K562 (cell line): Measurements from ENCODE around the gene CLSTN1. TPM values are rescaled to one million over a fixed set of nuclear protein-coding genes. Genes with fewer than 3 reads are reported as not detected.

ENCODE experiments used
- AFF1 ChIP-seq, 2 experiments: fragments of 450-650 bp; IDR thresholded peaks; 2 replicates each; pipeline ENCODE4 v1.6.1; 2018; ENCODE audit warnings: mild to moderate bottlenecking in 2 of 2, low read depth in 1 of 2; ENCODE audit not compliant: partially characterized antibody in 2 of 2
- BCOR ChIP-seq: fragments of 450-650 bp; IDR thresholded peaks from 2 replicates; pipeline ENCODE4 v1.6.1; 2016
- ELF2 ChIP-seq: fragments of 250-450 bp; sonication (Bioruptor Pico); IDR thresholded peaks from 2 replicates; pipeline ENCODE4 v1.5.0; 2021; ENCODE audit warnings: mild to moderate bottlenecking
- GABPB1 ChIP-seq: sonication (generic); formaldehyde crosslinking; IDR thresholded peaks from 2 replicates; pipeline ENCODE4 v1.8.0; 2022; ENCODE audit warnings: mild to moderate bottlenecking, missing genetic modification reagents
- GATAD2A ChIP-seq: fragments of 450-650 bp; IDR thresholded peaks from 2 replicates; pipeline ENCODE4 v1.6.1; 2017
- L3MBTL2 ChIP-seq: fragments of 450-650 bp; IDR thresholded peaks from 2 replicates; pipeline ENCODE4 v1.6.1; 2016; ENCODE audit warnings: mild to moderate bottlenecking, moderate library complexity
- MAZ ChIP-seq, 2 experiments: fragments of 450-650 bp in 1 of 2; sonication (generic) in 1 of 2; formaldehyde crosslinking; IDR thresholded peaks in 1 of 2; conservative IDR thresholded peaks in 1 of 2; 2 replicates each; pipeline versions ENCODE4 v1.4.0 to v1.5.0; 2020; ENCODE audit warnings: mild to moderate bottlenecking in 1 of 2, missing genetic modification reagents in 1 of 2
- PTRF ChIP-seq: fragments of 450-650 bp; IDR thresholded peaks from 2 replicates; pipeline ENCODE4 v1.6.1; 2016; ENCODE audit warnings: mild to moderate bottlenecking, missing genetic modification characterization, missing compliant biosample characterization
- RCOR1 ChIP-seq, 2 experiments: IDR thresholded peaks; 2 replicates each; pipeline ENCODE4 v1.6.1; 2012; ENCODE audit warnings: low read depth in 2 of 2, low read length in 2 of 2, borderline replicate concordance in 1 of 2, improper control_type of control experiment in 1 of 2
- RFX7 ChIP-seq: fragments of 250-450 bp; sonication (Bioruptor Pico); IDR thresholded peaks from 2 replicates; pipeline ENCODE4 v1.5.1; 2021; ENCODE audit warnings: mild to moderate bottlenecking
- SRSF1 ChIP-seq: fragments of 200-400 bp; formaldehyde crosslinking; IDR thresholded peaks from 2 replicates; pipeline ENCODE4 v1.6.1; 2017; ENCODE audit warnings: mild to moderate bottlenecking, low read depth, low read length, moderate library complexity
- ZKSCAN1 ChIP-seq: fragments of 150-350 bp; IDR thresholded peaks from 2 replicates; pipeline ENCODE4 v1.6.1; 2016; ENCODE audit warnings: low read depth, low read length
- ZNF24 ChIP-seq: fragments of 450-650 bp; IDR thresholded peaks from 2 replicates; pipeline ENCODE4 v1.6.1; 2016
- ZZZ3 ChIP-seq: fragments of 450-650 bp; IDR thresholded peaks from 2 replicates; pipeline ENCODE4 v1.6.1; 2016; ENCODE audit warnings: antibody characterized with exemption, mild to moderate bottlenecking, moderate library complexity
- polyA plus RNA-seq, 8 experiments: library from polyadenylated mRNA; depleted of rRNA in 4 of 8; stranded (reverse) in 5 of 8; unstranded in 3 of 8; fragments of >200 nt; fragmentation: Nextera tagmentation in 2 of 8; fragmentation: Illumina TruSeq in 1 of 8; extraction: Ambion mirVana in 2 of 8; extraction: Trizol in 1 of 8; gene quantifications; 2 replicates each; pipeline versions ENCODE4 v1.2.1 to v1.2.3, GENCODE V29; 2011 to 2014; ENCODE audit warnings: inconsistent platforms in 1 of 8, missing spikeins in 1 of 8
- total RNA-seq, 7 experiments: library from RNA; depleted of rRNA in 6 of 7; stranded (reverse); fragments of >200 nt in 6 of 7; fragmentation: Illumina TruSeq in 2 of 7; extraction: Trizol in 2 of 7; gene quantifications; 2 replicates each; pipeline versions ENCODE4 v1.2.1 to v1.2.3, GENCODE V29; 2011 to 2021; ENCODE audit warnings: low replicate concordance in 1 of 7
- TF ChIP-seq, protein P1 (sequence below): fragments of 450-650 bp; formaldehyde crosslinking; IDR thresholded peaks from 2 replicates; pipeline ENCODE4 v1.4.0; 2022; ENCODE audit warnings: mild to moderate bottlenecking, moderate library complexity
- TF ChIP-seq, protein P2 (sequence below): fragments of 250-450 bp; sonication (Bioruptor Pico); IDR thresholded peaks from 2 replicates; pipeline ENCODE4 v1.6.1; 2021; ENCODE audit warnings: mild to moderate bottlenecking
- TF ChIP-seq, protein P3 (sequence below): sonication (generic); formaldehyde crosslinking; IDR thresholded peaks from 2 replicates; pipeline ENCODE4 v1.8.0; 2023; ENCODE audit warnings: missing genetic modification reagents, mild to moderate bottlenecking, borderline replicate concordance

Gene CLSTN1
- total and polyA plus RNA-seq, 9 of the 15 experiments (the other 6 are each of a cell fraction or from before 2014, with no cell fraction given): 1.1 to 32.5 (median 13.3) TPM

GRCh38 chr1:9687120-9687873 is 136.5 kb downstream of the CLSTN1 start (continued):
- TF ChIP-seq PTRF (tag) (no peak), ZKSCAN1 (0 out of 2 replicates have a peak, but pooled peaks have one; percentile 6), ELF2 (peak; percentile 64; the same call in 1 of the 2 replicates), GATAD2A (peak; percentile 55; the same call in 1 of the 2 replicates), BCOR (0 out of 2 replicates have a peak, but pooled peaks have one; percentile 7), RCOR1 (IDR thresholded peaks at IDR 0.05; ENCODE audit: borderline replicate concordance in 1 of 2, low read depth in 2 of 2, low read length in 2 of 2) (peak in 1 of 2 experiments; percentile 40; a peak in 2 of 4 replicates), ZZZ3 (no peak), SRSF1 (no peak), MAZ (CRISPR knock-in tag; conservative IDR thresholded peaks at IDR 0.05 in 1 of 2, IDR thresholded peaks at IDR 0.05 in 1 of 2) (peak; percentile 83; a peak in 3 of 4 replicates), AFF1 (IDR thresholded peaks at IDR 0.05; ENCODE audit: low read depth in 1 of 2, partially characterized antibody in 2 of 2) (peak in 1 of 2 experiments; percentile 34), ZNF24 (no peak), L3MBTL2 (peak; percentile 96), GABPB1 (peak; percentile 82), RFX7 (CRISPR knock-in tag) (no peak)
- TF ChIP-seq, protein P1, sequence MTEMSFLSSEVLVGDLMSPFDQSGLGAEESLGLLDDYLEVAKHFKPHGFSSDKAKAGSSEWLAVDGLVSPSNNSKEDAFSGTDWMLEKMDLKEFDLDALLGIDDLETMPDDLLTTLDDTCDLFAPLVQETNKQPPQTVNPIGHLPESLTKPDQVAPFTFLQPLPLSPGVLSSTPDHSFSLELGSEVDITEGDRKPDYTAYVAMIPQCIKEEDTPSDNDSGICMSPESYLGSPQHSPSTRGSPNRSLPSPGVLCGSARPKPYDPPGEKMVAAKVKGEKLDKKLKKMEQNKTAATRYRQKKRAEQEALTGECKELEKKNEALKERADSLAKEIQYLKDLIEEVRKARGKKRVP: 0 out of 2 replicates have a peak, but pooled peaks have one; percentile 12
- TF ChIP-seq, protein P2, sequence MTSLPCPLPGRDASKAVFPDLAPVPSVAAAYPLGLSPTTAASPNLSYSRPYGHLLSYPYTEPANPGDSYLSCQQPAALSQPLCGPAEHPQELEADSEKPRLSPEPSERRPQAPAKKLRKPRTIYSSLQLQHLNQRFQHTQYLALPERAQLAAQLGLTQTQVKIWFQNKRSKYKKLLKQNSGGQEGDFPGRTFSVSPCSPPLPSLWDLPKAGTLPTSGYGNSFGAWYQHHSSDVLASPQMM (CRISPR knock-in tag): no peak
- TF ChIP-seq, protein P3, sequence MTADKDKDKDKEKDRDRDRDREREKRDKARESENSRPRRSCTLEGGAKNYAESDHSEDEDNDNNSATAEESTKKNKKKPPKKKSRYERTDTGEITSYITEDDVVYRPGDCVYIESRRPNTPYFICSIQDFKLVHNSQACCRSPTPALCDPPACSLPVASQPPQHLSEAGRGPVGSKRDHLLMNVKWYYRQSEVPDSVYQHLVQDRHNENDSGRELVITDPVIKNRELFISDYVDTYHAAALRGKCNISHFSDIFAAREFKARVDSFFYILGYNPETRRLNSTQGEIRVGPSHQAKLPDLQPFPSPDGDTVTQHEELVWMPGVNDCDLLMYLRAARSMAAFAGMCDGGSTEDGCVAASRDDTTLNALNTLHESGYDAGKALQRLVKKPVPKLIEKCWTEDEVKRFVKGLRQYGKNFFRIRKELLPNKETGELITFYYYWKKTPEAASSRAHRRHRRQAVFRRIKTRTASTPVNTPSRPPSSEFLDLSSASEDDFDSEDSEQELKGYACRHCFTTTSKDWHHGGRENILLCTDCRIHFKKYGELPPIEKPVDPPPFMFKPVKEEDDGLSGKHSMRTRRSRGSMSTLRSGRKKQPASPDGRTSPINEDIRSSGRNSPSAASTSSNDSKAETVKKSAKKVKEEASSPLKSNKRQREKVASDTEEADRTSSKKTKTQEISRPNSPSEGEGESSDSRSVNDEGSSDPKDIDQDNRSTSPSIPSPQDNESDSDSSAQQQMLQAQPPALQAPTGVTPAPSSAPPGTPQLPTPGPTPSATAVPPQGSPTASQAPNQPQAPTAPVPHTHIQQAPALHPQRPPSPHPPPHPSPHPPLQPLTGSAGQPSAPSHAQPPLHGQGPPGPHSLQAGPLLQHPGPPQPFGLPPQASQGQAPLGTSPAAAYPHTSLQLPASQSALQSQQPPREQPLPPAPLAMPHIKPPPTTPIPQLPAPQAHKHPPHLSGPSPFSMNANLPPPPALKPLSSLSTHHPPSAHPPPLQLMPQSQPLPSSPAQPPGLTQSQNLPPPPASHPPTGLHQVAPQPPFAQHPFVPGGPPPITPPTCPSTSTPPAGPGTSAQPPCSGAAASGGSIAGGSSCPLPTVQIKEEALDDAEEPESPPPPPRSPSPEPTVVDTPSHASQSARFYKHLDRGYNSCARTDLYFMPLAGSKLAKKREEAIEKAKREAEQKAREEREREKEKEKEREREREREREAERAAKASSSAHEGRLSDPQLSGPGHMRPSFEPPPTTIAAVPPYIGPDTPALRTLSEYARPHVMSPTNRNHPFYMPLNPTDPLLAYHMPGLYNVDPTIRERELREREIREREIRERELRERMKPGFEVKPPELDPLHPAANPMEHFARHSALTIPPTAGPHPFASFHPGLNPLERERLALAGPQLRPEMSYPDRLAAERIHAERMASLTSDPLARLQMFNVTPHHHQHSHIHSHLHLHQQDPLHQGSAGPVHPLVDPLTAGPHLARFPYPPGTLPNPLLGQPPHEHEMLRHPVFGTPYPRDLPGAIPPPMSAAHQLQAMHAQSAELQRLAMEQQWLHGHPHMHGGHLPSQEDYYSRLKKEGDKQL: no peak
